Measurements from ENCODE around the gene SMIM34.
"Not testable (repeated sequence)": the region's sequence is repeated elsewhere in the genome, so short reads cannot be mapped to it uniquely, and the experiment has no call there.

Gene SMIM34

GRCh38 chr21:34423805-34424204 is at the start of gene SMIM34:
Gene SMIM34, minus strand, starts transcription at chr21:34423951. Its CDS starts 112 bp downstream, at chr21:34423839.
- DNase-seq, result not testable (repeated sequence)

GRCh38 chr21:34467333-34467732 is 43.6 kb upstream of the SMIM34 start:
- not testable (repeated sequence) for DNase-seq

GRCh38 chr21:34459426-34459825 is 35.7 kb upstream of the SMIM34 start:
- not testable (repeated sequence) for DNase-seq

GRCh38 chr21:34458266-34458665 is 34.5 kb upstream of the SMIM34 start:
- not testable (repeated sequence) for DNase-seq

GRCh38 chr21:34456180-34456579 is 32.4 kb upstream of the SMIM34 start:
- DNase-seq, result not testable (repeated sequence)

GRCh38 chr21:34455628-34456027 is 31.9 kb upstream of the SMIM34 start:
- not testable (repeated sequence) for DNase-seq

- not testable (repeated sequence) for DNase-seq
These were observed 23.3 kb upstream of the SMIM34 start for GRCh38 chr21:34447018-34447417.

GRCh38 chr21:34443486-34443885 is 19.7 kb upstream of the SMIM34 start:
- DNase-seq, result not testable (repeated sequence)

GRCh38 chr21:34429710-34430109 is 6.0 kb upstream of the SMIM34 start:
- DNase-seq, result not testable (repeated sequence)

- not testable (repeated sequence) for DNase-seq
These were observed 4.7 kb upstream of the SMIM34 start for GRCh38 chr21:34428441-34428840.

GRCh38 chr21:34427339-34427738 is 3.6 kb upstream of the SMIM34 start:
- DNase-seq, result not testable (repeated sequence)

GRCh38 chr21:34417448-34418077 is 6.2 kb downstream of the SMIM34 start:
- not testable (repeated sequence) for DNase-seq

- DNase-seq, result not testable (repeated sequence)
These were observed 16.5 kb downstream of the SMIM34 start for GRCh38 chr21:34407294-34407693.

GRCh38 chr21:34406676-34407075 is 17.1 kb downstream of the SMIM34 start:
- DNase-seq, result not testable (repeated sequence)

GRCh38 chr21:34406102-34406501 is 17.6 kb downstream of the SMIM34 start:
- not testable (repeated sequence) for DNase-seq

GRCh38 chr21:34405686-34406085 is 18.1 kb downstream of the SMIM34 start:
- DNase-seq, result not testable (repeated sequence)

GRCh38 chr21:34404742-34405141 is 19.0 kb downstream of the SMIM34 start:
- not testable (repeated sequence) for DNase-seq

- DNase-seq, result not testable (repeated sequence)
These were observed 23.2 kb downstream of the SMIM34 start for GRCh38 chr21:34400522-34400921.

GRCh38 chr21:34383724-34384415 is 39.9 kb downstream of the SMIM34 start:
- not testable (repeated sequence) for DNase-seq

GRCh38 chr21:34383138-34383537 is 40.6 kb downstream of the SMIM34 start:
- not testable (repeated sequence) for DNase-seq

GRCh38 chr21:34375619-34375972 is 48.2 kb downstream of the SMIM34 start:
- not testable (repeated sequence) for DNase-seq

GRCh38 chr21:34374940-34375618 is 48.7 kb downstream of the SMIM34 start, which contains the start of gene SMIM11:
Gene SMIM11, plus strand, starts transcription at chr21:34375507. Its CDS starts 3,998 bp downstream, at chr21:34379505.
- DNase-seq, result not testable (repeated sequence)

GRCh38 chr21:34374462-34374861 is 49.3 kb downstream of the SMIM34 start:
- not testable (repeated sequence) for DNase-seq
